NCI-H446 (cell line): ENCODE data around the gene THBS2.
"Not testable (repeated sequence)": the region's sequence is repeated elsewhere in the genome, so short reads cannot be mapped to it uniquely, and the experiment has no call there.

Experiments
- DNase-seq, 2 experiments: peaks; one replicate each; lab custom pipeline; 2025; lab: John Stamatoyannopoulos, UW

The THBS2 gene

DNA sequence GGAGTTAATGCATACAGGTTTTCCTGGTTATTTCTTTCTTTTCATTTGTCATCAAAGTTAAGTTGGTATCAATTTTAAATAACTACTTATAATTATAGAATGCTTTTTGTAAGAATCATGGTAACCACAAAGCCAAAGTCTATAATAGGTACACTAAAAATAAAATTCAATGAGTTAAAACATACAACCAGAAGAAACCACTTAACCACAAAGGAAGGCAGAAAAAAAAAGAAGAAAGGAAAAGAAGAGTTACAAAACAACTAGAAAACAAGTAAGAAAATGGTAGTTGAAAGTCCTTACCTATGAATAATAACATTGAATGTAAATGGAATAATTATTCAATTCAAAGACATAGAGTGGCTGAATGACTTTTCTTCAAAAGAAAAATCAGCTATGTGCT, 45.6 kb downstream of the THBS2 start:
- DNase-seq, result no peak

DNA sequence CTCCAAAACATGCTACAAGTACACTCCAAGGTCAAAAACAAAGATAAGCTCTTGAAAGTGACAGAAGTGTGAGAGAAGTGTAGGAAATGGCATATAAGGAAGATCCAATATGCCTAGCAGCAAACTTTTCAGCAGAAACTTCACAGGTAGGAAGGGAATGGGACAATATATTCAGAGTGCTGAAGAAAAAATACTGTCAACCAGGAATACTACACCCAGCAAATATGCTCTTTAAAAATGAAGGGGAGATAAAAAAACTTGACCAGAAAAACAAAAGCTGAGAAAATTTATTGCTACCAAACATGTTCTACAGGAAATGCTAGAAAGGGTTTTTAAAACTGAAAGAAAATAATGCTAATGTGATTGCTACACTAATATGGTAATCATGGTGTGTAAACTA, 46.2 kb downstream of the THBS2 start:
- no peak for DNase-seq

DNA sequence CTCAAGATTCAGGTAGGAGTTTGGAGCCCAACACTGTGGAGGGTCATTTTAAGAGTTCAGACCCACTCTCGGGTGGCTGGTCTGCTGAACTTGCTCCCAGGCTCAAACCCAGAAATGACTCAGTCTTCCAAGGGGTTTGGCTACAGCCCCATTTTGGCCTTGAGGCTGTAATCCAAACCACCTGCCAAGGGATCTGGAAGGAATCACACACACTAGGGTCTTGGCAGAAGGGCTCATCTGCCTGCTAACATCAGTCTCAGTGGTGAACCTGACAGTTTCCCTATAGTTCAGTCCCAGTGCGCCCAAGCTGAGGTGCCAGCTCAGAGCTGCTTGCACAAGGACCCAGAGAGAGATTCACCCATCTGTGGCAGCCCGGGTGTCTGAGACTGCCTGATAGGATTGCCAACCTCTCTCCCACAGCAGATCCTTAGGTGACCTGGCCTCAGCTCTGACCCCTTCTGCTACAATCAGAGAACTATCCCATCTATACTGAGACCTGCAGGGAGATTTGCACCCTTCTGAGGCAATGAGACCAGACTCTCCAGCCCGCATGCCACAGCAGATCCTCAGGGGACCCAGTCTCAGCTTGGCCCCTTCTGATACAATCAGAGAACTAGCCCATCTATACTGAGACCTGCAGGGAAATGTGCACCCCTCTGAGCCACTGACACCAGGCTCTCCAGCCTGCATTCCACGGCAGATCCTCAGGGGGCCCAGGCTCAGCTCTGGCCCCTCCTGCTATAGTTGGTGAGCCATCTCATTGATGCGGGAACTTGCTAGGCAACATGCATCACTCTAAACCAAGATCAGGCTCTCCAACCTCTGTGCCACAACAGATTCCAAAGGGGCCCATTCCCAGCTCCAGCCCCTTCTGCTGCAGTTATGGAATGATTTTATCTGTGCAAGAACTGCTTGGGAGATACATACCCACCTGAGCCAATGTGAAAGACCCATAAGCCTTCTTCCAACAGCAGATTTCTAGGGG, 48.2 kb downstream of the THBS2 start:
- DNase-seq, result no peak

DNA sequence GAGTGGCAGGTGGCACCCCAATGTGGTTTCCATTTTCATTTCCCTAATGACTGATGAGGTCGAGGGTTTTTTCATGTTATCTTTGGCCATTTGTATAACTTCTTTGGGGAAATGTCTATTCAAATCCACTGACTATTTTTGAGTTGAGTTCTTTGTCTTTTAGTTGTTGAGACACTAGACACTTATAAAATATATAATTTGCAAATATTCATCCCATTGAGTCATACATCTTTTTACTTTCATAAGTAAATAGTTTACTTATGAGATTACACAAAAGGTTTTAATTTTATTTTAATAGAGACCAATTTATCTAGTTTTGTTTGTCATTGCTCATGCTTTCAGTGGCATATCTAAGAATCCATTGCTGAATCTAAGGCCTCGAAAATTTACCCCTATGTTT, 49.5 kb downstream of the THBS2 start:
- no peak for DNase-seq

DNA sequence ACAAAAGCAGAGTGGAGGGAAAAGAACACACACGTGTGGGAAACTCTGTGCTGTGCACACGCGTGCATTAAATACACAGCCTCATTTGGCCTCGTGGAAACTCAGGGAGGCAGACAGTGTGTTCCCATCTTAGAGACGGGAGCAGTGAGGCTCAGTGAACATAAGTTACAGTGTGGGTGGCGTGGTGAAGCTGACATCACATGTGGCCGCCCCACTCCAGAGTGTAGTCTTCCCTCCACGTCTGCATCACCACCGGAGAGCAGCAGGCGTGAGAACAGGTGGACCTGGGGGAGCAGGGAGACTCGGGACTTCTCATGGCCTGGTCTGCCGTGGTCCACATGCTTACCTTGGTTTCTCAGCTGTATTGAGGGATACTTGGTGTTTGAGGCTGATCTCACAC, 51.7 kb downstream of the THBS2 start:
- DNase-seq, result no peak

DNA sequence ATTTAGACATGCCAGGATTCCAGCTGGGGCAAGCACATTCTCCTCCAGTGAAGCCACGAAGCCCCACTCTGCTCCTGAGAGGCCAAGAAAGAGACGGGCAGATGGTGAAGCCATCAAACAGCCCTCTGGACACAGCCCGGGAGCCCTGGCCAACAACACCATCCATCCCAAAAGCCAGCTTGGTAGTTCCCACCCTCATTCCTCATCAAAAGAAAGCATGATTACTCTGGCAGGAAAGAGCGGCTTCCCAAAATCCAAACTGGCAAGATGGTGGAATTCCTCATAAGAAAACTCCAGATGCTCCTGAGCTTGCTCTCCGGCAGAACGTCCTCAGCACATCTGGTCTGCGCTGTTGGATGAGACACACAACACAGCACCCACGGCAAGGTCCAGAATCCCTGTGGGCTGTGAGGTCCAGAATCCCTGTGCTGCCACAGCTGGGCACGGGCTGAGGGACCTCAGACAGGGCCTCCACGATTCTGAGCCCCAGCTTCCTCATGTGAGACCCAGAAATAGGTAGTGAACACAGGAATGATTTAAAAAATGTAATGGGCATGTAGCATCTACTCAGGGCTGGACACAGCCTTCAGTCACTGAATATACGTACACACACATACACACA, 52.6 kb downstream of the THBS2 start:
- no peak for DNase-seq

DNA sequence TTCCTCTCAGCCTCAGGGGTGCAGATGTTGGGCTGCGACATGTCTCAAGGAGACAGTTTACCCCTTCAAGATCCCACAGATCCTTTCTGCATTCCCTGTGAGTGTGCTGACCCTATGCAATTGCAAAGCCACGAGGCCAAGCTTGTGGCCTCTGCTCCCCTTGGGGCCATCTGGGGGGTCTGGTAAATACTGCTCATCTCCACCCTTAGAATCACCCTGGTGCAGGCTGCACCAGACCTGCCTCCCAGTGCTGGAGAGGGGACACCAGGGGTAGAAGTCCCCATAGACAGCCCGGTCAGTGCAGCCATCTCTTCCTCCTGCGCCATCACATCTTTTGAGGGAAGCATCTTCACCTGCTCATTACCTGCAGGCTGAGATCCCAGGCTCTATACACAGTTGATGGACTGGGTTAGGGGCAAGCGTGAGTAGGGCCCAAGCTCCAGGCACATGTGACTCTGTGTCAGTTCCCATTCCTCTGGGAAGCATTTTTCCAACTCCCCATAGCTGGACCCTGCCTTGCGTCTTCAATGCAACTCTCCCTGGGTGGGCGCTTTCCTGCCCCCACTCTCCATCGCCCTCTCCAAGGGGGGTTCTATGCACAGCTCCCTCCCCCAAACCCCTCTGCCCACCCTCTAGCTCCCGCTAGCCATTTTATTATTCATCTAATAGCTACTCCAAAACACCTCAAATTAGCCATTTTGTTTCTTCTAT, 53.9 kb downstream of the THBS2 start:
- DNase-seq, result no peak

DNA sequence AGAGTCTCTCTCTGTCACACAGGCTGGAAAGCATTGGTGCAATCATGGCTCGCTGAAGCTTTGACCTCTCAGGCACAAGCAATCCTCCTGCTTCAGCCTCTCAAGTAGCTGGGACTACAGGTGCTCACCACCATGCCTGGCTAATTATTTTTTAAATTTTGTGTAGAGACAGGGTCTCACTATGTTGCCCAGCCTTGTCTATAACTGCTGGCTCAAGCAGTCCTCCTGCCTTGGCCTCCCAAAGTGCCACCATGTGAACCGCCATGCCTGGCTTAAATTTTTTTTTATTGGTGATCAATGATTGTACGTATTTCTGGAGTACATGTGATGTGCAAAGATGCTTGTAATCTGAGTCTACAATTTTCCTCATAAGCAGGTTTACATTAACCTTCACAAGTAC, 54.8 kb downstream of the THBS2 start:
- no peak for DNase-seq

DNA sequence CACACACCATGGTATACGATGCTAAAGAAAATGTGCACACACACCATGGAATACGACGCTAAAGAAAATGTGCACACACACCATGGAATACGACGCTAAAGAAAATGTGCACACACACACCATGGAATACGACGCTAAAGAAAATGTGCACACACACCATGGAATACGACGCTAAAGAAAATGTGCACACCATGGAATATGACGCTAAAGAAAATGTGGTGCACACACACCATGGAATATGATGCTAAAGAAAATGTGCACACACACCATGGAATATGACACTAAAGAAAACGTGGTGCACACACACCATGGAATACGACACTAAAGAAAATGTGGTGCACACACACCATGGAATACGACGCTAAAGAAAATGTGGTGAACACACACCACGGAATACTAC, 55.7 kb downstream of the THBS2 start:
- not testable (repeated sequence) for DNase-seq

DNA sequence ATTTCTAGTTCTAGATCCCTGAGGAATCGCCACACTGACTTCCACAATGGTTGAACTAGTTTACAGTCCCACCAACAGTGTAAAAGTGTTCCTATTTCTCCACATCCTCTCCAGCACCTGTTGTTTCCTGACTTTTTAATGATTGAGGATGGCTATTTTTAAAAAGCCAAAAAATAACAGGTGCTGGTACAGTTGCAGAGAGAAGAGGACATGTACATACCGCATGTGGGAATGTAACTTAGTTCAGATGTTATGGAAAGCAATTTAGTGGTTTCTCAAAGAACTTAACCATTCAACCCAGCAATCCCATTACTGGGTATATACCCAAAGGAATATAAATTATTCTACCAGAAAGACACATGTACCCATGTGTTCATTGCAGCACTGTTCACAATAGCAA, 57.4 kb downstream of the THBS2 start:
- DNase-seq, result not testable (repeated sequence)

DNA sequence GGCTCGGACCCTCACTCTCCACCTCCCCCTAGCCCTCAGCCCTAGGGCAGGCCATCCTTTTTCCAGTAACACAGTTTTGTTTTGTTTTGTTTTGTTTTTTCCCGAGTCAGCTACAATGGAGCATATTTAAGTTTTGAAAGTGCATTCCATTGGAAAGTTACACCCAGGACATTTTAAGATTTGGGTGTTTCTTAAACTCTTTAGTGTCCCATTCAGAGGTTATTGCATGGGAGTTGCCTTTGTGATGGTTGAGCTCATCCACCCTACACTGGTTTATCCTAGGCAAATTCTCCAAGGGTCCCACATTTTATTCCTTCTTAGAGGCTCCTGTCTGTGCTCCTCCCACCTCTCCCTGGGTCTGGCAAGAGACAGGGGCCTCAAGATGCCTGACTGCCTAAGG, 58.9 kb downstream of the THBS2 start:
- DNase-seq, result no peak

DNA sequence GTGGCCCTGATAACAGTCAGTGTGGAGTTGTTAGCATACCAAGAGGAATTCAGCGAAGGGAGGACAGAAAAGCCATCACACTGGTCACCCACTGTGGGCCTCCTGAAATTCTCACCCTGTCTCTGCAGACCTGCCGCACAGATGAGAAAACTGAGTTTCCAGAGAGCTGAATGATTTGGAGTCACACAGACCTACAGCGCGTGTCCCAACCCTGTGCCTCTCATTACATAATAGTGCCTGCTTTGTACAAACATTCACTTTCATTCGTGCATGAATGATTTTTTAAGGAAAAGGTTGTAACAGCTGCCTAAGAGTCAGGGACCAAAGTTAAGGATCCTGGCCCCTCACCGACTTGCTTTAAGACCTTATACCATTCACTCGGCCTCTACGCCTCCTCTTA, 62.7 kb downstream of the THBS2 start:
- DNase-seq, result no peak

DNA sequence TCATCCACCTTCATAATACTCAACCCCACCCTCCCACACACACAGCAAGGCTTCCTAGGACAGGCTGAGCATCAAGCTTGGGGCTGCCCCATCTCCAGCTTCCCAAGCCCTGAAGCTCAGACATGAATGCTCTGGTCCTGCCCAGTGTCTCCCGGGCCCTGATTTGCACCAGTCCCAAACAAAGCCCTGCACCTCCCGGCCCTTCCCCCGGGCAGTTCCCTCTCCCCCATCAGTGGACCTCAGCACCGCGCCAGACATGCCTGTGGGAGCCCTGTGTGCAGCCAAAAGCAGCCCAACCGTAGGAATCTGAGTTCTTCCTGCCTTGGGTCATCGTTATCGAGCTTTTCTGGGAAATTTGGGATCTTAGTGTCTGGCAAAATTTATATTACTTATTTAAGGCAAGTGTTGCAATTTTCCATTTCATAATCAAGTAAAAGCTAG, 63.5 kb downstream of the THBS2 start:
- DNase-seq, result no peak

DNA sequence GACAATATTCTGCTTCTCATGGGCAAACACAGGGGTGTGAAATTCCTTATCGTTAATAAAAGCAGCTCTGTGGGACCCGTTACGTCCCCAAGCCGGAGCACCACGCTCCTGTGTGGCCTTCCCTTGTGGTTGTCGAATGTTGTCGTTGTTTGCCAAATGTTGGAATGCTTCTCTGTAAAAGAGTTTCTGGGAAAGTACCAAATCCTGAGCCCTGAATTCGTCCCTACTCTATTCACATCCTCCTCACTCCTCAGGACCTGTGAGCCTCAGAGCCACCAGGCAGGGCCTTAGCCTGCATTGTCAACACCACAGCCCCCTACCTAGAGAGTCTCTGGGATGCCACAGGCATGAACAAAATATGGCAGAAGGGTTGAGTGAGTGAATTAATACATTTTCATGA, 64.0 kb downstream of the THBS2 start:
- no peak for DNase-seq

DNA sequence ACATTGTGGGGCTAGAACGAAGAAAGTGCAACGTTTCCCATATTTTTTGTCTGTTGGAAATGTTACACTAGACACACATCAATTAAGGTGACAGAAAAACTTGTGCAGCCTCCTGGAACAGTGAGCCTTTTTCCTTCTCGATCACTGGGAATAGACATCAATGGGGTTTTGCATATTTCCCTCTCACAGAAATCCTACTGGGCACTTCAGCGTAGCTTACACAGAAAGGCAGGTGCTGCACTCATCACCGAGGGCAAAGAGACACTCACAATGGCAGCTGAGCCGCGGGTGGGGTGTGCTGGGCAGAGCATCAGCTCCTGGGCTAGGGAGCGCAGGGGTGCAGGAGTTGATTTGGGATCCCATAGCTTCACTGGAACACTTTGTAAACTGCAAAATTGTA, 64.5 kb downstream of the THBS2 start:
- DNase-seq, result no peak

DNA sequence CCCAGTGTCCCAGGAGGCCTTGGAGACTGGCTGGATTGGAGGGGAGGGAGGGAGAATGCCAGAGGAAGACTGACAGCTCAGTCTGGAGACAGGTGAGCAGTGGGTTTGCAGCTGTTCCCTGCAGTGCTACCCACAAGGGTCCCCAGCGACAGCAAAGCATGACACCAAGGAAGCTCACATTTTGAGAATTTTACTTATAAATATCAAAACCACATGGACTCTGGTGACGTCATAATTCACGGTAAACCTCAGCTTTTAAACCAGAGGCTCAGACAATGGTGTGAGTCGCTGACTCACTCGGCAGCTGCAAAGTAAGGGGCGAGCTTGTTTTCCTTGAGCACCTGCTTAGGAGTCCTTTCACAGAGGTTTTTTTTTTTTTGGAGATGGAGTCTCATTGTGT, 65.2 kb downstream of the THBS2 start:
- DNase-seq, result no peak

DNA sequence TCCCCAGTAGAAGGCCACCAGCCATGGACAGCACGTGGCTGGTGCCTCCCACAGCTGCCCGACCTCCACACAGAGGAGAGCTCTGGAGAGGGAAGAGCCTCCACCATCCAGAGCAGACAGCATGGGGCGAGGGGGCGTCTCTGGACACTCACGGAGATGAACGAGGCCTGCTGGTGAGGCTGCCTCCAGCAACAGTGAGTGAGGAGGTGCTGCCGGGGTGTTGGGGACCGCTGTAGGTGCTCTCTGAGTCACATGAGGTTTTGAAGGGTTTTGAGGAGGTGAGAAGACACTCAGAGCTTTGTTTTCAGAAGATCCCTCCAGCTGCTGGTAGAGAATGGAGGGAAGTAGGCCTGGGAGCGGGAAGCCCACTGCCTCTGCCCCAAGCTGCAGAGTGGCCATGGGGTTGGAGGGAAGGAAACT, 65.6 kb downstream of the THBS2 start:
- DNase-seq, result no peak

DNA sequence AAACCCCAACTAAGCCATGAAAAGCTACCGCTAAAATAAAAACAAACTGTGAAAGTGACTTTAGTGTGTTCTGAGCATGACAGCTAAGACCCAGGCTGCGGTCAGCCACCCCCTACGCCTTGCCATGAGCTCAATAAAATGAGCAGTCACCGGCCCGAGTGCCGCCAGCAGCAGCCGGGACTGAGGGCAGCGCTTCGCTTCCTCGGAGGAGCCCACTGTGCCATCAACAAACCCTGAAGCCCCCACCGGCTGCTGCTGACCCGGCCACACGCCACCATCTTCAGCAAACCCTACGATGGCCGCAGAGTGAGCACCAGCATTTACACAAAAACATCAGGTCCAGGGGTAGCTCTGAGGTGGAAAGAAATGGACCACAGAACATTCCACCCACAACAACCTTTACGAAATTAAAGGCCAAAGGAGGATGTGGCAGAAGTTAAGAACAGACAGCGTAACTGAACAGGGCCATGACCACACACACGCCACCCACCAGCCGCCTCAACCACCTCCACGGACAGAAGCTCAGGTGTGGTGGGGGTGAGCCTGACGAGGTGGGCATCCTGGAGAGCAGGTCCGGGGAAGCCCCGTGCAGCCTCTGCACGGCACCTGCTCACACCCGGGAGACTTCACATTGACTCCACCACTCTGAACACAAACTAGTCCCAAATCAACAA, 67.0 kb downstream of the THBS2 start:
- DNase-seq, result no peak

DNA sequence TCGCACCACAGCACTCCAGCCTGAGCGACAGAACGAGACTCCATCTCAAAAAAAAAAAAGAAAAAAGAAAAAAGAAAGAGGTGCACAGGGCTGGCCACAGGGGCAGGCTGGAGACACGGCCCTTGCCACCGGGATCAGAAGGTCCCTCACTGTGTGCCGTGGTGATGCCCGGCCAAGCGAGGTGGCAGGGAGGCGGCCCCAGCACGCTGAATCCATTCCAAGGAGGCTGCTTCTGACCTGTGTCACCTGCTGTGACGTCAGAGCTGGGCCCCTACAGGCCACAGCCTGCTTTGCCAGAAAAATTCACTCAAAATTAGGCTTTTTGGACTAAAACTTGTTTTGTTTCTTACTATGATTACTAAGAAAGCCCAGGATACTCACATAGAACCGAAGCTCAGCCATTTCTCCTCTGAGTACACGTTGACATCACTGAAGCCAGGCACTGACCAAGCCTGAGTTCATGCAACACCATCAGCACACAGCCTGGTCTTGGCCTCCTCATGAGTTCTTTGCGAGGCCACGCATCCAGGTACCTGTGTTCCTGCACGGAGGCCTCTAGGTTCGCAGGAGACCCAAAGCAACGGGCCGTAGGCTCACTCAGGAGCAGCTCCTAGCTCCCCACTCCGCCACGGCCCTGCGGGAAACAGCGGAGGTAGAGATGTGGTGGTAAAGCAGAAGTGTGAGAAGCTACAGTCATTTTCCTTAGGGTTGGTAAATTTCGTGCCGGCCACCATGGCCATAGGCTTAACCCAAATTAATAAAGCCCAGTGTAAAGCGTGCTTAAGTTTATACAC, 67.8 kb downstream of the THBS2 start:
- DNase-seq, result no peak

DNA sequence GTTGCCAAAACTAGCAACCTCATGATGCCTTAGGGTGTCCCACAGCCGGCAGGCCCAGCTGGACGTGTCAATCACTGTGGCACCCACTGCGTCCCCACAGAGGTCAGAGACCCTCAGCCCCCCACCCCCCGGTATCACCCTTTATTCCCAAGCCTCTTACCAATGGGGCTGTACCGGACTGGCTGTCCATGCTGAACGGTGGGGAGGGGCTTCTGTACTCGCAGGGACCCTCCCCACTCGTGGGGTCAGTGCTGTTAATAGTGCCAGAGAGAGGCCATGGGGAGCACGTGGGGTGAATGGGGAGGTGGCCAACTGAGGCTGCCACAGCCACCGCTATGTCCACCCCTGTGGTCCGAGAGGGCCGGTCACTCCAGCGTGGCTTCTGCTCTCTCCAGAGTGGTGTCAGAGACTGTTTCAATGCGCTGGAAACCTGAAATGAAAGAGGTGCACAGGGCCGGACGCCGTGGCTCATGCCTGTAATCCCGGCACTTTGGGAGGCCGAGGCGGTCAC, 68.6 kb downstream of the THBS2 start:
- DNase-seq, result no peak

DNA sequence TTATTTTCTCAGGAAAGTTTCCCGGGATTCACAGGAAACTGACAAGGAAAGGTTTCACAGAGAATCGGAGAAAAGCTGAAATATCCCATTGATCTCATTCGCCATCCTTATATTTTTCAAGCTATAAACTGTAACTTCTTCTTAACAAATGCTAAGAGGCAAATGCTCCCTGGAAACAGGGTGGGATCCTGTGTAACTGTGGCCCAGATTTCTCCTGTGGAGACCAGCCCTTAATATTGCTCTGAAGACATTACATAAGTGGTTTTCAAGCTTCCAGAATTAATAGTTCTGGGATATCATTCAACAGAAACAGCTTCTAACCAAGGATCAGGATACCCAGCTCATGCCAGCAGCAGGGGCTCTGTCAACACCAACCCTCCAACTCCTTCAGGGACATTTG, 69.2 kb downstream of the THBS2 start:
- DNase-seq, result no peak
